Lower lobe of right lung (tissue), 2 donors: ENCODE results near the gene VAT1L. TPM values are rescaled to one million over a fixed set of nuclear protein-coding genes. Genes with fewer than 3 reads are reported as not detected.

ENCODE experiments used
- ATAC-seq, 2 donors: fragments of 200-7000 bp; cut with Tn5 transposase; one replicate each; pipeline ENCODE4 v1.9.1; 2020 to 2022; ENCODE audit warnings: mild to moderate bottlenecking in 2 of 2, moderate library complexity in 2 of 2
- DNase-seq: peaks from one replicate; pipeline ENCODE4 v3.0.0-alpha.2; 2020
- H3K27ac ChIP-seq: fragments of 200-600 bp; one replicate; pipeline ENCODE4 v1.8.0; 2022
- H3K27me3 ChIP-seq: fragments of 200-600 bp; one replicate; pipeline ENCODE4 v1.8.0; 2022; ENCODE audit warnings: low read depth
- H3K36me3 ChIP-seq: fragments of 200-600 bp; one replicate; pipeline ENCODE4 v1.8.0; 2022; ENCODE audit warnings: mild to moderate bottlenecking
- H3K4me1 ChIP-seq: fragments of 200-600 bp; one replicate; pipeline ENCODE4 v1.8.0; 2022
- H3K4me3 ChIP-seq: fragments of 200-600 bp; one replicate; pipeline ENCODE4 v1.8.0; 2022; ENCODE audit warnings: mild to moderate bottlenecking
- H3K9me3 ChIP-seq: fragments of 200-600 bp; one replicate; pipeline ENCODE4 v1.8.0; 2022
- intact Hi-C: fragments of 100-400 bp; cut with DNase I; formaldehyde crosslinking; loops from one replicate; pipeline ENCODE4 v1.11.0; 2022
- total RNA-seq: library from RNA; stranded (reverse); fragmentation: NEBNext Ultra II Directional; extraction: Animal tissue kit (Norgen Biotek cat#: 25700); gene quantifications from one replicate; pipeline ENCODE4 v1.2.1, GENCODE V29; 2021
- TF ChIP-seq, protein P1 (sequence below): fragments of 200-600 bp; IDR thresholded peaks from one replicate; pipeline ENCODE4 v1.8.0; 2022; ENCODE audit warnings: antibody characterized with exemption, mild to moderate bottlenecking
- donor health status: DM: no; HTN: yes; CAD: no; lungs with severe emphysema.

The VAT1L gene
- total RNA-seq, 1 donor from 2014 or later, result 0.38 TPM

DNA sequence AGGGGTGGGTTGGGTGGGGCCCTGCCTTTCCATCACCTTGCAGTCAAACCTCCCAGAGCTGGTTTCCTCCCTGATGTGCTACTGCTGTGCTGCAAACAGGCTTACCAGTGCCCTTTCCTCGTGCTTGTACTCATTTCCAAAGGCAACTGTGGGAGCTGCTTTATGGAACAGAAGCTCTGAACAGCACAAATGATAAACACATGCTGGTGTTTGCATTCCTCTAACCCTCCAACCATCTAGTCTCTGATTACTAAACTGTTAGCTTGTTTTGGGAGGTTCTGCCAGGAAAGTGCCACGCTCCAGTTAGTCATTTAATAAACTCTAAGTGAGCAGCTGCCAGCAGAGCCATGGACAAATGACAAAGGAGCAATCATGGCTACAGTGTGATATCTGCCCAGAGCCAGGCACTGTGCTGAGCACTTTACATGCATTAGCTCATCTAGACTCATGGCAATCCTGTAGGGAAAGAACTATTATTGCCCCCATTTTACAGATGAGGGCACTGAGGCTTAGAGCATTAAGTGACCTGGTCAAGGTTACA, 110.4 kb downstream of the VAT1L start:
- DNase-seq (no peak), ATAC-seq (no peak)
- Histone ChIP-seq H3K27me3 (no peaks in the 10 kb centered on the region), H3K4me1 (no peaks in the 10 kb centered on the region), H3K36me3 (no peaks in the 10 kb centered on the region), H3K4me3 (no peak overlapping the region), H3K9me3 (no peaks in the 10 kb centered on the region), H3K27ac (no peak overlapping the region)
- intact Hi-C loops, result no loop called here
- TF ChIP-seq, protein P1, sequence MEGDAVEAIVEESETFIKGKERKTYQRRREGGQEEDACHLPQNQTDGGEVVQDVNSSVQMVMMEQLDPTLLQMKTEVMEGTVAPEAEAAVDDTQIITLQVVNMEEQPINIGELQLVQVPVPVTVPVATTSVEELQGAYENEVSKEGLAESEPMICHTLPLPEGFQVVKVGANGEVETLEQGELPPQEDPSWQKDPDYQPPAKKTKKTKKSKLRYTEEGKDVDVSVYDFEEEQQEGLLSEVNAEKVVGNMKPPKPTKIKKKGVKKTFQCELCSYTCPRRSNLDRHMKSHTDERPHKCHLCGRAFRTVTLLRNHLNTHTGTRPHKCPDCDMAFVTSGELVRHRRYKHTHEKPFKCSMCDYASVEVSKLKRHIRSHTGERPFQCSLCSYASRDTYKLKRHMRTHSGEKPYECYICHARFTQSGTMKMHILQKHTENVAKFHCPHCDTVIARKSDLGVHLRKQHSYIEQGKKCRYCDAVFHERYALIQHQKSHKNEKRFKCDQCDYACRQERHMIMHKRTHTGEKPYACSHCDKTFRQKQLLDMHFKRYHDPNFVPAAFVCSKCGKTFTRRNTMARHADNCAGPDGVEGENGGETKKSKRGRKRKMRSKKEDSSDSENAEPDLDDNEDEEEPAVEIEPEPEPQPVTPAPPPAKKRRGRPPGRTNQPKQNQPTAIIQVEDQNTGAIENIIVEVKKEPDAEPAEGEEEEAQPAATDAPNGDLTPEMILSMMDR, result no peak

GRCh38 chr16:77899416-77899815, 111.1 kb downstream of the VAT1L start:
- H3K27me3 ChIP-seq, result no peaks in the 10 kb centered on the region
- no peak overlapping the region for H3K4me3 ChIP-seq
- H3K36me3 ChIP-seq, result no peaks in the 10 kb centered on the region
- H3K4me1 ChIP-seq, result no peaks in the 10 kb centered on the region
- ATAC-seq (no peak), DNase-seq (no peak)
- intact Hi-C loops, result no loop called here
- TF ChIP-seq, protein P1, result no peak
- no peak overlapping the region for H3K27ac ChIP-seq
- no peaks in the 10 kb centered on the region for H3K9me3 ChIP-seq

DNA sequence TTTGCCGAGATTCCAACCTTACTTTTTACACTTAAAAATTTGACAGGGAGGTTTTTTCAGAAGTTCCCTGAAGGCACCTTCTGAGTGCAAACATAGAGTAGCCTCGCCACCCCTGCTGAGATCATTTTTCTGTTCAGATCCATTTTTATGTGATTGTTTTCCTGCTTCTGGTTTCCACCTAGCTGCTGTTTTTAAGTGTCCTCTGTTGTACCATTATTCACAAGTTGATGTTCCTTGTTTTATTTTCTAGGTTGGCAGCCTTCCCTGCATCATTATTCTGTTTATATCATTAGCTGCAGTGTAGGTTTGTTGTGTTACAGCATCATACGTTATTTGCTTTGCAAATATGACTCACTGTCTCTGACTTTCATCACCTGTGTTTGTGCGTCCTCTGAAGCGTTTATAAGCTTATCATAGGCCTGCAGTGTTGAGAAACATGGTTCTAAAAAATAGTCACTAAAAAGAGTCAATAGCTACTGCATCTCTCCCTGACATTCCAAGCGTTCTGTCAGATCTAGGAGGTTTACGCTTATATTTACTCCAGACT, 117.1 kb downstream of the VAT1L start:
- ATAC-seq, result no peak
- no peak overlapping the region for H3K4me3 ChIP-seq
- no peak for DNase-seq
- intact Hi-C loops, result no loop called here
- no peaks in the 10 kb centered on the region for H3K27me3 ChIP-seq
- H3K27ac ChIP-seq, result no peak overlapping the region
- H3K4me1 ChIP-seq, result no peaks in the 10 kb centered on the region
- no peaks in the 10 kb centered on the region for H3K9me3 ChIP-seq
- TF ChIP-seq, protein P1, result no peak
- no peaks in the 10 kb centered on the region for H3K36me3 ChIP-seq

GRCh38 chr16:77910021-77910420, 121.7 kb downstream of the VAT1L start:
- Histone ChIP-seq H3K27me3 (no peaks in the 10 kb centered on the region), H3K4me3 (no peak overlapping the region), H3K9me3 (no peaks in the 10 kb centered on the region), H3K27ac (no peak overlapping the region), H3K4me1 (no peaks in the 10 kb centered on the region), H3K36me3 (no peaks in the 10 kb centered on the region)
- intact Hi-C loops, result no loop called here
- TF ChIP-seq, protein P1, result no peak
- DNase-seq, result no peak
- no peak for ATAC-seq

GRCh38 chr16:77912617-77913016, 124.3 kb downstream of the VAT1L start:
- Histone ChIP-seq H3K27me3 (no peaks in the 10 kb centered on the region), H3K4me1 (no peaks in the 10 kb centered on the region), H3K36me3 (no peaks in the 10 kb centered on the region), H3K27ac (no peak overlapping the region), H3K9me3 (no peaks in the 10 kb centered on the region), H3K4me3 (no peak overlapping the region)
- ATAC-seq, result no peak
- TF ChIP-seq, protein P1, result no peak
- intact Hi-C loops, result no loop called here
- no peak for DNase-seq
